COLO668 (cell line): ENCODE data around the gene SGSH.
"Not testable (repeated sequence)": the region's sequence is repeated elsewhere in the genome, so short reads cannot be mapped to it uniquely, and the experiment has no call there.

Experiments used
- DNase-seq: peaks from one replicate; lab custom pipeline; 2025; ENCODE audit not compliant: unreplicated experiment; lab: John Stamatoyannopoulos, UW

Gene SGSH

DNA sequence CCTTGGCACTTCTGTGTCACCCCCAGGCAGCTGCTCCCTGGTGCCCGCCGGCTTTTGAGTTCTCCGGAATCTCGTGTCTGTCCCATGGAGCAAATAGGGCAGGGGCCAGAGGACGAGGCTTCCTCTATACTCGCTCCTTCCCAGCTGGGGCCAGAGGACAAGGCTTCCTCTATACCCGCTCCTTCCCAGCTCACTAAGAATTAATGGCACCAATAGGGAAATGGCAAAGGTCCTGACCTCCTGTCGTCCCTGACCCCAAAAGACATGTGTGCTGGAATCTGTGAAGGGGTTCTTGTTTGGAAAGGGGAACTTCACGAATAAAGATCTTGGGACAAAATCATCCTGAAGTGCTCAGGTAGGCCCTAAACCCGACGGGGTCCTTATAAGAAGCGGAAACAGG, 7.6 kb downstream of the SGSH start:
- DNase-seq = no peak

DNA sequence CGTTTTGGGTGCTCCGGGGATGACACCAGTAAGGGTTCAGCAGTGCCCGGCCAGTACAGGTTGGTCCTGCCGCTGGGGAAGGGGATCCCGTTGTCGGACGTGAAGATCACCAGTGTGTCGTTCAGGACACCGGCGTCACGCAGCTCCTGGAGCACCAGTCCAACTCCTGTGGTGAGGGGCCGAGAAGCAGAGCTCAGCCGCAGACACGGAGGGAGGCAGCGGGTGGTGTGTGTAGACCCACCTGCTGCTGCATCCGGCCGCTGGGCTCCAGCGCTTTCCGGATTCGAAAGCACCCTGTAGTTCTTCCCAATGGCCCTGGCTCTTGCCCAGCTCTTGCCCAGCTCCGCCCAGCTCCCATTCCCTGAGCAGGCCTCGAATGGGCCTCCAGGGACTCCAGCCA, 8.0 kb downstream of the SGSH start:
- DNase-seq = peak; percentile 10

DNA sequence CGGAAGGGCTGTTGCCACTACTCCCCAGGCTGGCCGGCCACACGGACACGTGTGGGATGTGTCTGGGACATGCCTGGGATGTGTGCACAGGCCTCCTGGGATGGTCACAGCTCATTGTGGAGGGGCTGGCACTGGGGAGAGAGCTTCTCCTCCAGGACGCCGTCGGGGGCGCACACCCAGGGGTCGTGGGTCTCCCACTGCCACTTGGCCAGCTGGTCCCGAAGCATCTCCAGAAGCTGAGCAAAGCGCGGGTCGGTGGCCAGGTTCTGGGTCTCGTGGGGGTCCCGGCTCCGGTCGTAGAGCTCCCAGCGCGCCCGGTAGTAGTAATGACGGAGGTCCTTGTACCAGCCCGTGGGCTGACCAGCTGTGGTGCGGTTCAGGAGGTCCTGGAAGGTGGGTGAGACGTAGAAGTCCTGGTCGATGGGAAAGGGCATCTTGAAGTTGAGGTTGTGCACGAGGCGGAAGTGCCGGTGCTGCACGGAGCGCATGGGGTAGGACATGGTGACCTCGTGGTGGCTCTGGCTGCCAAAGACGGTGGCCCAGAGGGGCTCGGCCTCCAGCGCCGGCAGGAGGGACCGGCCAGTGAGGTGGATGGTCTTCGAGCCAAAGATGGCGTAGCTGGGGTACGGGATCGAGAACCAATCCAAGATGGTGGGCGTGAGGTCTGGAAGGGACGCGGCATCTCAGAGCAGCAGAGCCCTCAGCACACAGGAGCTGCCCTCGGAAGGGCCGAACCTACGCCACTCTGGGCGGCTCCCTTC, 9.6 kb downstream of the SGSH start:
- DNase-seq = no peak

DNA sequence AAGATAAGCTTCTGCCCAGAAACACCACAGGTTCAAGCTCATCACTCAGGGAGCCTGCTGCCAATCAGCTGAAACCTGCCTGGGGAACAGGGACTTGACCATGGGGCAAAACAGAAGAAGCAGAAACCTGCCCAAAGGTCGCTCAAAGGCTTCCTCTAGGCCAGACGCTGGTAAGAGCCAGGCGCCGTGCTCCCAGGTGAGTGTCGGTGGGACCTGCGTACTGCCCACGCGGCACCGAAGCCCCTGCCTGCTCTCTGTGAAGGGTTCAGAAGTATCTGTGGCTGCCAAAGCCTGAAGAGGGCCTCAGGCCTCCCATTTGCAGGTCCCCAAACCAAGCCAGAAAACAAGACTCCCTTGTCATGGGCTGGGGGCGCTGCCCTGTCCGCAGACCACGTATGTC, 10.4 kb downstream of the SGSH start:
- DNase-seq = no peak

DNA sequence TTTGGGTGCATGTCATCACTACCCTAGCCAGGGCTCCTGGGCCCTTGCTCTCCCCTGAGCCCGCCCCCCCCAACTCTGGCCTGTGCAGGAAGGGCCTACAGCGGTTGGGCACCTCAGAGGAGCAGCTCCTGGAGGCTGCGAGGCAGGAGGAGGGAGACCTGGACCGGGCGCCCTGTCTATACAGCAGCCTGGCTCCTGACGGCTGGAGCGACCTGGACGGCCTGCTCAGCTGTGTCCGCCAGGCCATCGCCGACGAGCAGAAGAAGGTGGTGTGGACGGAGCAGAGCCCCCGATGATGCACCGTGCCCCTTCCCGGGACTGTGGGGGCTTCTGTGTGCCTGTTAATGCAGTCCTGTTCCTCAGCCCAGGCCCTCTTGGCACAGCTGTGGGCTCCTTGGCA, 12.1 kb downstream of the SGSH start:
- no peak for DNase-seq

DNA sequence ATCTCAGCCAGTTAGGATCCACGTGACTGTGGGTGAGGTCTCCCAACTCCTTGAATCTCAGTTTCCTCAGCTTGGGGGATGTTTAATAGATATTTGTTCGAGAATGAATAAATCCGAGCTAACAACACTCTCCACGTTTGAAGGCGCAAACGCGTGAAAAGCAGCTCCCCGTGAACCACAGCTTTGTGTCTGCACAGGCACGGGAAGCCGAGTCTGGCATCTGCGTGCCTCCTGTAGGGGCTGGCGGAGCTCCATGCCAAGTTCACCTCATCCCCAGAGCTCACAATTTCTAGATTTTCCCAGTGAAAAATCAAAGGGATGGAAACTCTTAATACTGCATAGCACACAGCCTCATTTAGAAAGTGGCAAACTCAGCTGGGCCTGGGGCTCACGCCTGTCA, 14.3 kb downstream of the SGSH start:
- no peak for DNase-seq

DNA sequence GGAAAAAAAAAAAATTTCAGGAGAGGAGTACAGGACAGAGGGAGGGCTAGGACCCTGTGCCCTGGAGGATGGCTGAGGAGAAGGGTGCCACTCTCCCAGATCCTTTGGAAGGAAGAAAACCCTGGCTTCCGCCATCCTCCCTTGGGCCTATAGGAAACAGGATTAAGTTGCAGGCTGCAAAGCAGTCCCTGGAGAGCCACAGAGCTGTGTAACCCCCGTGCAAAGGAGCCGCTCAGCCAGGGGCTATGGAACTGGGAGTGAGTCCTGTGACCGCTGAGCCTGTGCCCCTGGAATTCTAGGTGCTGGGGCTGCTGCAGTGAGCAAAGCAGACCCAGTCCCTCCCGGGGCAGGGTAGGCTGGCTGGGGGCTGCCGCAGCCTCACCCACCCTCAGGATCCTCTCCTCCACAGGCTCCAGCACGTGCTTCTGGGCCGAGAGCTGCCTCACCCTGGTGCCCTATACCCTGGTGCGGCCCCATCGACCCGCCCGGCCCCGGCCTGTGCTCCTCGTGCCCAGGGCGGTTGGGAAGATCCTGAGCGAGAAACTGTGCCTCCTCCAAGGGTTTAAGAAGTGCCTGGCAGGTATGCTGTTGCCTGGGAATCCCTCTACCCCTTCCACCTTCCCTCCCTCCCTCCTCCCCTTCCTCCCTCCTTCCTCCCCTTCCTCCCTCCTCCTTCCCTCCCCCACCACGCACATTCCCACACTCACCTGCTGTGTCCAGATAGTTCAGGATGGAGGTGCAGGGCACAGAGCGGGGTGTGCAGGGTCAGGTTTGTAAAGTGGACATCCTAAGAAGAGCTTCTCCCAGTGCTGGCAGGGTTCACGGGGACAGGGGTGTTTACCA, 15.3 kb downstream of the SGSH start:
- DNase-seq = no peak

DNA sequence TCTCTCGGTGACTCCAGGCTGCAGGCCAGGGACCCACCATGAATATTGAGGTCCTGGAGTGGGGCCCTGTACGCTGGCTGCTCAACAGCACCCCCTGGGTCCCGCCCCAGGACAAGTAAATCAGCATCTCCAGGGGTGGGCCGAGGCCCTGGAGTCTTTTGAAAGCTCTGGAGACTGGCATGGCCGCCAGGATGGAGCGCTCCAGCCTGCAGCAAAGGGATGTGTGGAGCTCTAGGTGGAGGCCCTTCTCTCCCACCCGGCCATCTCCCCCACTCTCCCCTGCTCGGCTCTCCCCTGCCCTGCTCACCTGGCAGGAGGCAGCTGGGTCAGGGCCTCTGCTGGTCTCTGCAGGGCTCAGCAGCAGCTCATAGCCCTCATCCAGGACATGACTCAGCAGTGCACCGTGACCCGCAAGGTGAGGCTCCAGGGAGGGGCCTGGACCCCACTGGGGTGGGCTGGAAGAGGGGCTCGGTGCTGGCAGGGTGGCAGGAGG, 16.6 kb downstream of the SGSH start:
- no peak for DNase-seq

DNA sequence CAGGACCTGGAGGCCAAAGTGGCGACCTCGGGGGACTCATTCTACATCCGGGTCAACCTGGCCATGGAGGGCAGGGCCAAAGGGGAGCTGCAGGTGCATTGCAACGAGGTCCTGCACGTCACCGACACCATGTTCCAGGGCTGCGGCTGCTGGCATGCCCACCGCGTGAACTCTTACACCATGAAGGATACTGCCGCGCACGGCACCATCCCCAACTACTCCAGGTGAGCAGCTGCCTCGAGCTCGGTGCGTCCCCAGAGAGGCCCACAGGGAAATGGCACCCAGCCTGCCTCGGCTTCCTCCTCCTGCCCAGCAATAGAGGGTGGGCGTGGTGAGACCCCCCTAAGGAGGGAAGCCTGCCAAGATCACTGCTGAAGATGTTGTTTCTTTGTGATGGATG, 17.9 kb downstream of the SGSH start:
- no peak for DNase-seq

DNA sequence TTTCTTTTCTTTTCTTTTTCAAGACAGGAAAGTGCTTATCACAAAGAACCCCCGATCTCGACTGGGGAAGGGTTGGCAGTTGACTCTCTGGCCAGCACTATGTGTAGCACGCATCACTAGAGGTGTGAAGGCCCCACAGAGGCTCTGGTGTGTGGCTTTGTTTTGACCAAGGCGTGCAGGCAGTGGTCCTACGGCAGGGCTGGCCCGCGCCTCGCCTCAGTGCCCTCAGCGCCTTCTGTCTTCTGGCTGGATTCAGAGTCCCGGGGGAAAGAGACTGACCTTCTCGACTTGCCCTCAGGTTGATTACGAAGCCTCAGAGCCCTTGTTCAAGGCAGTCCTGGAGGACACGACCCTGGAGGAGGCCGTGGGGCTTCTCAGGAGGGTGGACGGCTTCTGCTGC, 18.7 kb downstream of the SGSH start:
- no peak for DNase-seq

DNA sequence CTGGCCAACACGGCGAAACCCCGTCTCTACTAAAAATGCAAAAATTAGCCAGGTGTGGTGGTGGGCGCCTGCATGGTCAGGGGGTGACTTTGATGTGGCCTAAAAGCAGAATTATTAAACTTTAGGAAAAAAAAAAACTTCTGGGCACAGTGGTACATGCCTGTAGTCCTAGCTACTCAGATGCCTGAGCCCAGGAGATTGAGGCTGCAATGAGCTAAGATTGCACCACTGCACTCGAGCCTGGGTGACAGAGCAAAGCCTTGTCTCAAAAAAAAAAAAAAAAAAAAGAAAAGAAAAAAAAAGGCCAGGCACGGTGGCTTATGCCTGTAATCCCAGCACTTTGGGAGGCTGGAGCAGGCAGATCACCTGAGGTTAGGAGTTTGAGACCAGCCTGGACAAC, 20.8 kb downstream of the SGSH start:
- not testable (repeated sequence) for DNase-seq

DNA sequence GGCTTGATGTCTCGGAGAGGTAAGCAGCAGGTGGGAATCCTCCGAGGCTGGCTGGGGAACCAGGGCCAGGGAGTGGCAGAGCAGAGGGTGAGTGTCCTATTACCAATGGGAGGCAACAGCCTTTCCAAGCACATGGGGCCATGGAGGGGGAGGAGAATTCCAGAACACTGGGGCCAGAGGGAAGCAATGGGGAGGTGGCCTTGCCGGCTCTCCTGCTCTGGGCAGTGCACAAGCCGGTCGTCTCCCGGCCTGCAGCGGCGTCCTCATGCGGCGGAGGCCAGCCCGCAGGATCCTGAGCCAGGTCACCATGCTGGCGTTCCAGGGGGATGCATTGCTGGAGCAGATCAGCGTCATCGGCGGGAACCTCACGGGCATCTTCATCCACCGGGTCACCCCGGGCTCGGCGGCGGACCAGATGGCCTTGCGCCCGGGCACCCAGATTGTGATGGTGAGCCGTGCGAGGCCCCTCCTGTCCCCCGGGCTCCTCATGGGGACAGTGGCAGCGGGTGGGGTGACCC, 21.9 kb downstream of the SGSH start:
- DNase-seq = peak; percentile 9

DNA sequence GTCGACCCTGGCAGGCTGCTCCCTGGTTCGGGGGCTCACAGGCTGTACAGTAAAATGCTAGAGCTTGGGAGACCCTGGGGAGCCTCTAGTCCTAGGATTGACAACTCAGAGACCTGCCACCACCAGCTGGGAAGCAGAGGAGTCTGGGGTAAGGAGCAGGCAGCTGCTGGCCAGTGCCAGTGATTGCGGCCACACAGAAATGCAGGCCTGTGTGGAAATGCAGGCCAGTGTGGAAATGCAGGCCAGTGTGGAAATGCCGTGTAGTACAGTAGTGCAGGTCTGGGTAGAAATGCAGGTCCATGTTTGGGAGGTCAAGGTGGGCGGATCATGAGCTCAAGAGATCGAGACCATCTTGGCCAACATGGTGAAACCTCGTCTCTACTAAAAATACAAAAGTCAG, 23.5 kb downstream of the SGSH start:
- no peak for DNase-seq

DNA sequence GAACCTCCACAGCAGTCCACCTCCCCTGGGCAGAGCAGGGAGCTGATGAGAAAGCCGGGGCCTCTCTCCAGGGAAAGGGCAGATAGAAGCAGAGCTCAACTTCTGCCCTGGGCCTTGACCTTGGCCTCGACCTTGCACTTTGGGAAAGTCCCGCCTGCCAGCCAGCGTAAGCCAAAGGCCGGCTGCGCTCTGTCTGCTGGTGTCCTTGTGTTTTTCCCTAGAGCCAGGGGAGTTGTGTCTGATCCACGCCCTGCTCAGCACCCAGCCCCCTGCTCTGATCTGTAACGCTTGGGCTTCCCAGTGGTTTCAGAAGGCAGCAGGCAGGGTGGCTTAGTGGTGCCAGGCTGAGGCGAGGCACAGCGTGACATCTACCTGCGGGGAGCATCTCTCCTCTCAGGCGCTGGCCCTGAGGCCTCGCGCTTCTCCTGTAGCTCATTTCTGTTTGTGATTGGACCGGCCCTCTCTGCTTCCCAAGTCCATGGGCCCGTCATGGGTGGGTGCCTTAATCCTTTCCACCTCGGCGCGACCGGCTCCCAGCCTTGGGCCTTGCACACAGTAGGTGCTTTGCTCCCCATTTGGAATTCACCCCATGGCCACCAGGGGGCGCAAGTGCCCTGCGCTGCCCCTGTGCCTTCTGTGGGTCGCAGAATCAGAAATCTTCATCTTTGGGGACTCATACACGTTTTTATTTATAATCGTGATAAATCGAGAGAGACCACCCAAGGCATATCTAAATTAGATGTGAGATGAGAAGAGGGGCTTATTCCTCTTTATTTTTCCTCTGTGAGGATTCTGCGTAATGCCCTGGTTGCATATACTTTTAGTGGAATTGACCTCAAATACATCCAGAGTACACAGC, 24.2 kb downstream of the SGSH start:
- DNase-seq = no peak

DNA sequence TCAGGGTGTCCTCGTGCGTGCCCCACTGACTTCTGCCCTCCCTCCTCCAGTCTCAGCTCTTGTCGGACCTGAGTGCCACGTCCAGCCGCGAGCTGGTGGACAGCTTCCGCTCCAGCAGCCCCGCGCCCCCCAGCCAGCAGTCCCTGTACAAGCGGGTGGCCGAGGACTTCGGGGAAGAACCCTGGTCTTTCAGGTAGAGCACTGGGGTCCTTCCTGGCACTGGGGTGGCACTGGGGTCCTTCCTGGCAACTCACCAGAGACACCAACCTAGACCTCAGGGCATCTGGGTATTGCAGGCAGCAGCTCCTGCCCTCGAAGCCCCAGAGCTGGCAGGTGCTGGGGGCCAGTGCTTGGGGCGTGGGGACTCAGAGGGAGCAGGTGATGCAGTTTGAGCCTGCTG, 25.0 kb downstream of the SGSH start:
- no peak for DNase-seq

DNA sequence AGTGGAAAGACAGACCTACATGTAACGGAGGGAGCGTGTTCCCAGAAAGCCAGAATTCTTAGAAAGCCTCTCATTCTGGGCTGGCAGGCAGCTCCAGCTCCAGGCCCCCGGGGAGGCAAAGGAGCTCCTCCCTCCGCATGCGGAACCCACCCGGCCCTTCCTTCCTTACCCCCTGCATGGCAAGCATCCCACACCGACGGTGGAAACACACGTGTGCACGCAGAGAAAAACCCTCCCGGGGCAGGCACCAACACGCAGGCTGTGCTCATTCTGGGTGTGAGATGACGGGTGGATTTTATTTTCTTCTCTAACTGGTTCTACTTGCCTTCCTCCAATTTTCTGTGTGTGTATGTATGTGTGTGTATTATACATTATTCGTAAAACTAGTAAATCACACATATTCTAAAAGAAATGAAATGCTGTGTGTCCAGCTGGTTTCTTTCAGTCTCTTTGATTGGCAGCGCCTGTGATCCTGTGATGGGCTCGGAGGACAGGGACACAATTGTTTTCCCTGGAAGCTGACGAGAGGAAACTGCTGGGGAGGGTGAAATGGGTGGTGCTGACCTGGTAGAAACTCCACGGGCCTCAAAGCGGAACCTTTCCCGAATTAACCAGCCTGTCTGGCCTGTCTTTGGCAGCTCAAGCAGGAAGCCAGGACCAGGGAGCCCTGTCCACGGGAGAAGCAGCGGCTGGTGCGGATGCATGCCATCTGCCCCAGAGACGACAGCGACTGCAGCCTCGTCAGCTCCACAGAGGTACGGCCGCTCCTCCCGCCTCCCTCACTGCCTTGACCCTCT, 28.1 kb downstream of the SGSH start:
- no peak for DNase-seq

DNA sequence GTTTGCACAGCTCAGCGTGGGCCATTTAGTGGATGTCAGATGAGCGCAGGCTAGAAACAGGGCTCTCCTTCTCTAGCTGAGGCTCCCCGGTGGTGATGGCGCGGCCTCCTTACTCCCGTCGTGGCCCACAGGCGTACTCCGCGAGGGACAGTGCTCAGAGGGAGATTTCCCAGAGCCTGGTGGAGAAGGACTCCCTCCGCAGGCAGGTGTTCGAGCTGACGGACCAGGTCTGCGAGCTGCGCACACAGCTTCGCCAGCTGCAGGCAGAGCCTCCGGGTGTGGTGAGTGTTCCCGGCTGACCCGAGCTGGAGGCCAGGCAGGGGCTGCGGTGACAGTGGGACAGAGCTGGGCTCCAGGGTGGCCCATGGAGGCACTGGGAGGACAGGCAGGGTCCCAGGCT, 28.9 kb downstream of the SGSH start:
- DNase-seq = peak; percentile 17

DNA sequence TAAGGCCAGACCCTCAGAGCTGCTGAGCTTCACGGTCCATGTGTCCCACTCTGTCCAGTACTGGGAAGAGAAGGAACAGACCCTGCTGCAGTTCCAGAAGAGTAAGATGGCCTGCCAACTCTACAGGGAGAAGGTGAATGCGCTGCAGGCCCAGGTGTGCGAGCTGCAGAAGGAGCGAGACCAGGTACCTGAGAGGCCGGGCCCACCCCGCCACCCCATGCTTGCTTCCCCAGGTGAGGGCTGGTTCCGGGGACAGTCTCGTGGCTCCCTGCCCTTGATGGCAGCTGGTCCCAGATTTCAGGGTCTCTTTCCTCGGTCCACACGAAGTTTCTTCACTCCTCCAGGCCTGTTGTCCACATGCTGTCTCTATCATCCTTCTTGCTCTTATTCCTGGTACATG, 29.4 kb downstream of the SGSH start:
- no peak for DNase-seq

DNA sequence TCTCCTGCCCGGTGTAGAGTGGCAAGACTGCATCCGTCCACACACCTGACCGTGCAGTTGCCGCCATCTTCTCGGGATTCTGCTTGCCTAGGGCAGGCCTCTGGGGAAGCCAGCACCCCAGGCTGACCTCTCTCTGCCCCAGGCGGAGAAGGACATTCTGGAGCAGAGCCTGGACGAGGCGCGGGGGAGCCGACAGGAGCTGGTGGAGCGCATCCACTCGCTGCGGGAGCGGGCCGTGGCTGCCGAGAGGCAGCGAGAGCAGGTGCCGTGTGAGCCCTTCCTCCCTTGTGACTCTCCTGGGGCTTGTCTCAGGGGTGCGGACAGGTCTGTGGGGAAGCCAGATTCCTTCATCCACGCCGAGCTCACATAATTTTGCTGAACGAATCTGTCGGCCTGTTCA, 30.5 kb downstream of the SGSH start:
- no peak for DNase-seq

DNA sequence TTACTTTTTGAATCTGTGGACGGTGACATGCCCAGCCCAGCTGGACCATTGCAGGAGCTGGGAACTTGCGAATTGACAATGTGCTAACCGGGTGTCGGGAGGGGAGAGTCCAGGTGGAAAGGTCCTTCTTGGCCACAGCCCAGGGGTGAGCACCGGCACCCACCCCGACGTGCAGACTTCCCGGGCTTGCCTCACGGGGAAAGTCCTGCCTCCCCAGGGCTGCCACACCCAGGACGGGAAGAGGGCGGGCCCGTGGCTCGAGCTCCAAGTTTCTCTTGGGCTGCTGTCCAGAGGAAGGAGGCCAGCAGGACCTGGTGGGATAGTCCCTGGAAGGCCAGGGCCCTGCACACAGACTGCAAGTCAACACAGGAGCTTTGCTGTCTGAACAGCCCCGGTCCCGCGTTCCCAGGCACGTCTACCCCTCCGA, 32.6 kb downstream of the SGSH start:
- DNase-seq = no peak
